Stimulated activated CD4-positive, alpha-beta T cell treated with anti-CD3 and anti-CD28 coated beads, Interleukin-2, amount 100 ng/mL, for 48 hours (primary cell): Measurements from ENCODE around the gene CPSF7.

Experiments
- DNase-seq, 2 donors: peaks; one replicate each; pipeline ENCODE4 v3.0.0-alpha.2; 2020

Gene CPSF7

DNA sequence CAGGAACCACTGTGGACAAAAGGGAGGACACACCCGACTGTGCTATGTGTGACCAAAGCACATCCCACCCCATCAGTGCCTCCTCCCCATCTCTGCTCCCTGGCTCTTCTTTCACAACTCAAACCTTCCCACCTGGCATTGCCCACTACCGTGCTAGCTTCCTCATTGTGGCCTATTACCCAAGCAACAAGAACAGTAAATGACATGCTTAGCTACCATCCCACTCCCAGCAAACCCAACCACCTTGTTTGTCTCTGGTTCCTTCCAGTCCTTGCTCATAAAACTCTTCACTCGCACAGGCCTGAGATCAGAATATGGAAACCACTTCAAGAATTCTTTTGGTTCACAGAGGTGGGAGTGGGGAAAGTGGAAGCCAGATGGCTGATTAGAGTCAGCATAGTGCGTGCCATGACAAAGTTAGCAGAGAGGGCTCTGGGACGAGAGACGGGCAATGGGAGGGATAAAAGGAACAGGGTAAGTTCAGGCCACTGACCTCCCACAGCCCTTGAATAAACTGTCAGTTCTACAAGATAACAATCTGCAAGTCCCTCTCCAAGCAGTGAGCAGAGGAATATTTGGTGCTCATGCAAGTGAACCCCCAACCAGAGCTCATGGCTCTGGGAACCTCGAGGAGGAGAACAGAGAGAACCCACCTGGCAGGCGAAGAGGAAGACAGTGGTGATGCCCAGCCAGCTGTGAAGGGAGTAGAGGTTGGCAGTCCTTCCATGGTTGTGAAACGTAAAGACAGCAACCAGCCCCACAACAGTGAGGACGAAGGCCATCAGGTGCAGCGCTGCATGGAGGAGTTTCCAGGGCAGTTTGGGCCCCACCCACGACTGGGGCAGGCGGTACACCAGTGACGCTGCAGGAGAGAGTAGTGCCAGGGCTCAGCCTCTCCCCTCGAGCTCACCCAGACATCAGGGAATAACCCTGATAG, 76.4 kb downstream of the CPSF7 start:
- no peak for DNase-seq
